GM12872 (cell line): ENCODE measurements around the gene BRI3.

Experiments
- TF ChIP-seq, protein P1 (sequence below): IDR thresholded peaks from 3 replicates; pipeline ENCODE4 v1.5.1; 2011; ENCODE audit warnings: low read depth, mild to moderate bottlenecking, low read length, moderate library complexity; ENCODE audit not compliant: insufficient read depth

Gene BRI3

DNA sequence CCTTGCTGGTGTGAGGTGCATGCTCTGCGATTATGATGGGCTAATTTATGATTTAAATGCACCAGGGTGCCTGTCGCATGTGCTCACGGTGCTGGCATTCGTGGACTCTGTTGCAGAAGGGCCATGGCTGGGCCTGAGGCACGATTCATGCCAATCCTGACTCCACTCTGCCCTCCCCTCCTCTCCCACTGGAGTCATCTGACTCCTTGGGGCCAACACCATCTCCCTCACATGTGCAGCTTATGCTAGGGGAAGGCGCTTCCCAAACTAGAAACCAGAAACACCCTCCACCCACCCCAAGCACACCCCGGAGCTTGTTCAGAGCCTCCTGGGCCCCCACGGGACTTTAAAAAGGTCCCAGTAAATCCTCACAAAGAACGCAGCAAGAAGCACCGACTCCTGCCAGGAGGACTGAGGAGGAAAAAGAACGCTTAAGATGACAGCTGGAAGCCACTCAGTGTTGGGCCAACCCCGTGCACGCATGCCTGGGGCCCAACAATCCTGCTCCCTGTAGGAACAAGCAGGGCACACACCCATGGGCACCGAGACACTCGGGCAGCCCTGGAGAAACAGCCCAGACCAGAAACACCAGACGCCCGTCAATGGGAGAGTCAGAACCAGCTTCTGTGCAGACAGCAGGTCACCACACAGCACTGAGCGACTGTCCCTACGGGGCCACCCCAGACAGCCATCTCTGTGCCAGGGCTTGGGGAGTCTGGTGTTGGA is 14.1 kb downstream of the BRI3 start:
- TF ChIP-seq, protein P1, sequence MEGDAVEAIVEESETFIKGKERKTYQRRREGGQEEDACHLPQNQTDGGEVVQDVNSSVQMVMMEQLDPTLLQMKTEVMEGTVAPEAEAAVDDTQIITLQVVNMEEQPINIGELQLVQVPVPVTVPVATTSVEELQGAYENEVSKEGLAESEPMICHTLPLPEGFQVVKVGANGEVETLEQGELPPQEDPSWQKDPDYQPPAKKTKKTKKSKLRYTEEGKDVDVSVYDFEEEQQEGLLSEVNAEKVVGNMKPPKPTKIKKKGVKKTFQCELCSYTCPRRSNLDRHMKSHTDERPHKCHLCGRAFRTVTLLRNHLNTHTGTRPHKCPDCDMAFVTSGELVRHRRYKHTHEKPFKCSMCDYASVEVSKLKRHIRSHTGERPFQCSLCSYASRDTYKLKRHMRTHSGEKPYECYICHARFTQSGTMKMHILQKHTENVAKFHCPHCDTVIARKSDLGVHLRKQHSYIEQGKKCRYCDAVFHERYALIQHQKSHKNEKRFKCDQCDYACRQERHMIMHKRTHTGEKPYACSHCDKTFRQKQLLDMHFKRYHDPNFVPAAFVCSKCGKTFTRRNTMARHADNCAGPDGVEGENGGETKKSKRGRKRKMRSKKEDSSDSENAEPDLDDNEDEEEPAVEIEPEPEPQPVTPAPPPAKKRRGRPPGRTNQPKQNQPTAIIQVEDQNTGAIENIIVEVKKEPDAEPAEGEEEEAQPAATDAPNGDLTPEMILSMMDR = no peak; the same call in 2 of the 3 replicates

DNA sequence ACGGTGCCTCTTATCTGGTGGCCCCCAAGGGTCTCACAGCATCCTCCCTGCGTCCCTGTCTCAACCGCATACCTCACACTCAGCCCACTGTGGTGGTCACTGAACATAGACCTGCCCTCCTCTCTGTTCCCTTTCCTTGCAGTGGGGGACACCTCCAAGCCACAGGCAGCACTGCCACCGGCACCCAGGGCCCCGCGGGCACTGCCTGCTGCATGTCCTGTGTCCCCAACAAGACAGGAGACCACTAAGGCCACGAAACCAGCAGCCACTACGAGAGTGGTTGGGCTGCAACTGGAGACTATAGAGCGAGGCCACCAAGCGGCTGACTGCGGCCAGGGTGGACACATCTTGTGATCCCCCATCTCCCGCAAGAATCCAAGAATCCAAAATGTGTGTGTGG is 15.3 kb downstream of the BRI3 start:
- TF ChIP-seq, protein P1 = no peak

DNA sequence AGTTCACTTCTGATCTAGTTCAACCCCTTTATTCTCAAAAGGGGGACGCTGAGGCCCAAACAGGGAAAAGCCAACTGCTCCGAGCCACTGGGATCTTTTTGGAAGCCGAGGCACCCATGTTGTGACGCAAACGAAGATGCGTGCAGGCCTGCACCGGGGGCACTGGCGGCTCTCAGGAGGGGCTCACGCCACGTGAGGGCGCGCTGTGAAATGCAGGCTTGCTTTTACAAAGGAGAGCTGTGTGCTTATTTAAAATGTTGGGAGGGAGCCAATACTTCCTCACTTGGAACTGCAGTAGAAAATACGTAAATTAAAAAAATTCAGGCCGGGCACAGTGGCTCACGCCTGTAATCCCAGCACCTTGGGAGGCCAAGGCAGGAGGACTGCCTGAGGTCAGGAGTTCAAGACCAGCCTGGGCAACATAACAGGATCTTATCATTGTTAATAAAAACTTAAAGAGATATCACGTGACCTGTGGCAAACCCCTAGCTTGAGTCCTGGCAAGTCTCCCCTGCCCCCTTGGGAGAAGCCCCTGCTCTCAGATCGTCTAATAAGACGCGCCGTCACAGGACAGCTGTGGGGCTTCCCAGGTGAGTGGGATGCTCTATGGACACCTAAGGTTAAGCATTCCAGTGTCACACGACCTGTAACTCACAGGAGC is 16.3 kb downstream of the BRI3 start:
- TF ChIP-seq, protein P1 = no peak

DNA sequence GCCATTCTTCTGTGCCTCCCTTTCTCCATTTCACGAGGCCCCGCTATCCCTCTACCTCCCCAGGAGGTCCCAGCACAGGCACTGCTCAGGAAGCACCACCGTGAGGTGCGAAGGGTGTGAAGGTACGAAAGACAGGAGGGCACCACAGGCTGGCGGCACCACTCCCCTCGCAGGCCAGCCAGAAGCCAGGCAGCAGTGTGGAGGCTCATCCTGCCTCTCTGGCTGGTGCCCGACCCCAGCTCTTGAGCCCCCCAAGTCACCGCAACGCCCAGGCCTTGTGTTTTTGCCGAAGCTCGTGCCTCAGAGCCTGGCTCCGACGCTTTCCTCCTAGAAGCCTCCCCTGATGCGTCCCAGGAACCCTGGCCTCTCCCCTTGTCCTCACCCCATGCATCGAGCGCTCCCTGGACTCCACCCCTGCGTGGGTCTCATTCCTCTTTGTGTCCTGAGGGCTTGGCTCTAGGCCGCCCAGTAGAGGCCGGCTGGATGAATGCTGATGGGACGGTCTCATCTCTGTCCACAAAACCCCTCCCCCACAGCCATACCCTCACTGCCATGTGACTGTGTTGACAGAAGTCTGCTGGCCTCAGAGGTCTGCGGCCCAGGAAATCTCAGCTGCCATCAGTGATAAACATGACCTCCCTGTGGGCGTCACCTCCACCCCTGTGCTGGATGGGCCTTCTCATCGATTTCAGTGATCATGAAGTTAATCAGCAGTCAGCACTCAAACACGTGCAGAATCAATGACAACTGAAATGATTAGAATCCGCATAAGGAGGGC is 19.3 kb downstream of the BRI3 start:
- TF ChIP-seq, protein P1 = no peak

DNA sequence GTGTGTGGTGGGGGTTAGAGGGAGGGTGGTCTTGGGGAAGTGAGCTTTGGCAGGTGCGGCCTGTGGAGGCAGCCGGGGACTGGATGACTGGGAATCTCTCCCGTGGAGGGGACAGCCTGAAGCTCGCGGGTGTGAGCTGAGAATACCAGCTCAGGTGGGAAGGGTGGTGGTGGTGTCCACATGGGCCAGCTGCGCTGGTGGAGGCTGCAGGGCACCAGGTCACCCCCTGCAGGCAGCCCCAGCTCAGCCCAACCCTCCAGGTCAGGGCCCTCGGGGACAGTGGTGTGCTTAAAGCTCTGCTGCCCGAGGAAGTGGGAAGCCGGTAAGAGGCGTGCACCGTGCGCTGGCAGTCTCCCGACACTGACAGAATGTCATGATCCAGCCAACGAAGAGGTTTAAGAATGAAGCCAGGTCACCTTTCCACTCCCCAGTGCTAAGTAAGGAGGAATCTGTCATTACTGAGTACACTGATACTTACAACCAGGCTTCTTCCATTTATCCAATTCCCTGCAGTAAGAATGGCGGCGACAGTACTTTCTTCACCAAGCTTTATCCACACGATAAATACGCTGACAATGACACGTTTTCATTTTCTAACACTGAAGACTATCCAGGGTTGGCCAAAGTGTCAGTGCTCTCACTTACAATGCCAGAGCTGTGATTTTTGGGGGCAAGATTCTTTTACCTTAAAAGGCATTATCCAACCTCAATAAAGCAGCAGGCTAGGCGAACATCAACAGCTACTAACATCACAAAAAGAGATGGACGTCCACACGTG is 20.4 kb downstream of the BRI3 start:
- TF ChIP-seq, protein P1 = no peak

DNA sequence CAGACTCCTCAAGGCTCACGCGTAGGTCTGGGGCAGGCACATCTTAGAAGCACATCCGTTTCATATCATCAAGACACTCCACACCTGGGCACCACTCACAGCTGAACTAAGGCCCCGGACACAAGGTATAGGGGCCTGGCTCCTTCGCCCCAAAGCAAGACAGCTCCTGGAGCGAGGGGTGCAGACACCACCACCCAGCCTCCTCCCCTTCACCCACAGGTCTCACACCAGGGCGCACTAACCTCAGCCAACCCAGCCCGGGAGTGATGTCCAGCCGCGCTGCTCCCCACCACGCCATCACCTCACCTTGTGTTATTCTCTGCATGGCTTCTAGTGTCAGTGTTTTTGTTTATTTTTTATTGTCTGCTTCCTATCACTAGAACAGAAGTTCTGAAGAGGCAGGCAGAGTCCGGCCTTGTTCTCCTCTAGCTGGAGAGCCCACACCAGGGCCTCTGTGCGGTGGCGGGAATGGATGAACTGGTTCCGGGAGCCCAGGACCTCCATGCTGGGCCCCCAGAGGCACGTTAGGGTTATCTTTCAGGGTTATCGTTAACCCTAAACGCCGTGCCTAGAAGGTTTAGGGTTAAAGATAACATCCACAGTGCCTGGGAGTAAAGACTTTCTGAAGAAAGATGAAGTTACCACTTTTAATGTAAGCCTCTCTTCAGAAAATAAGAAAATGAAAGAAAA is 21.8 kb downstream of the BRI3 start:
- TF ChIP-seq, protein P1 = no peak
